GM12878 (cell line): ENCODE measurements around the gene MAFB. TPM values are rescaled to one million over a fixed set of nuclear protein-coding genes. Genes with fewer than 3 reads are reported as not detected.

ENCODE experiments used
- ATAC-seq: fragments of 200-7000 bp; cut with Tn5 transposase; 3 replicates; pipeline ENCODE4 v1.9.1; 2020; ENCODE audit warnings: mild to moderate bottlenecking, moderate library complexity
- BruUV-seq: library from RNA; stranded (reverse); fragments of 400-500 nt; replicated peaks from 2 replicates; lab custom pipeline; 2021; lab: Mats Ljungman, UMichigan
- CTCF ChIA-PET: fragments of 300-600 bp; sonication (Branson Sonifier 250); formaldehyde crosslinking; extraction: SDS; loops from one replicate; lab custom pipeline; 2021; ENCODE audit warnings: inconsistent platforms; lab: Yijun Ruan, JAX
- POLR2A ChIA-PET: fragments of 350-600 bp; formaldehyde crosslinking; extraction: SDS; loops from one replicate; lab custom pipeline; 2021; ENCODE audit warnings: inconsistent platforms; lab: Charles Lee
- RAD21 ChIA-PET: fragments of 300-600 bp; sonication (Branson Sonifier 250); formaldehyde crosslinking; loops from one replicate; lab custom pipeline; 2023; ENCODE audit warnings: antibody characterized with exemption; ENCODE audit not compliant: unreplicated experiment; lab: Charles Lee
- SMC1A ChIA-PET: fragments of 300-600 bp; sonication (Branson Sonifier 250); formaldehyde crosslinking; loops from one replicate; lab custom pipeline; 2023; ENCODE audit not compliant: unreplicated experiment, uncharacterized antibody; lab: Charles Lee
- DNase-seq: peaks from one replicate; pipeline ENCODE4 v3.0.0-alpha.2; 2011; ENCODE audit warnings: low read depth, low spot score
- FAIRE-seq: peaks from 3 replicates; lab custom pipeline; 2011; peaks lifted over from hg19 to GRCh38; lab: Jason Lieb, UNC
- H2AFZ ChIP-seq: 2 replicates; pipeline ENCODE4 v1.6.0; 2011; ENCODE audit warnings: low read depth, low read length, control low read depth; ENCODE audit not compliant: control insufficient read depth
- H3K27ac ChIP-seq: 2 replicates; pipeline ENCODE4 v1.5.1; 2011; ENCODE audit warnings: control low read depth; ENCODE audit not compliant: control insufficient read depth, insufficient read depth
- H3K27me3 ChIP-seq, 2 experiments: replicated peaks in 1 of 2; 2 replicates each; pipeline versions ENCODE4 v1.6.0 to v1.6.1; 2011; ENCODE audit warnings: low read length in 1 of 2; ENCODE audit not compliant: control insufficient read depth in 2 of 2, insufficient read depth in 2 of 2
- H3K36me3 ChIP-seq, 2 experiments: 2 replicates each; pipeline ENCODE4 v1.5.1; 2011; ENCODE audit warnings: low read length in 1 of 2; ENCODE audit not compliant: control insufficient read depth in 2 of 2, insufficient read depth in 2 of 2
- H3K4me1 ChIP-seq: 2 replicates; pipeline ENCODE4 v1.6.1; 2011; ENCODE audit warnings: mild to moderate bottlenecking, low read length, moderate library complexity, mixed read lengths; ENCODE audit not compliant: control insufficient read depth, insufficient read depth
- H3K4me2 ChIP-seq: 2 replicates; pipeline ENCODE4 v1.6.0; 2011; ENCODE audit warnings: control low read depth; ENCODE audit not compliant: control insufficient read depth, insufficient read depth
- H3K4me3 ChIP-seq: fragments of 200-600 bp; sonication (generic); 2 replicates; pipeline ENCODE4 v1.5.1; 2016
- H3K79me2 ChIP-seq: 2 replicates; pipeline ENCODE4 v1.6.0; 2011; ENCODE audit warnings: low read length; ENCODE audit not compliant: control insufficient read depth, insufficient read depth
- H3K9ac ChIP-seq: 2 replicates; pipeline ENCODE4 v1.8.0; 2011; ENCODE audit warnings: low read length, control low read depth, mixed read lengths; ENCODE audit not compliant: control insufficient read depth, insufficient read depth
- H3K9me3 ChIP-seq: replicated peaks from 3 replicates; pipeline ENCODE4 v1.5.1; 2011; ENCODE audit warnings: mild to moderate bottlenecking, low read length; ENCODE audit not compliant: control insufficient read depth, insufficient read depth
- H4K20me1 ChIP-seq: 2 replicates; pipeline ENCODE4 v1.6.0; 2011; ENCODE audit not compliant: control insufficient read depth, insufficient read depth
- GABPA ChIP-seq: IDR thresholded peaks from 2 replicates; pipeline ENCODE4 v1.6.1; 2014; ENCODE audit warnings: antibody characterized with exemption, low read depth, mild to moderate bottlenecking, inconsistent platforms
- MXI1 ChIP-seq: fragments of 150-350 bp; IDR thresholded peaks from 2 replicates; pipeline ENCODE4 v1.6.1; 2011; ENCODE audit warnings: low read depth, mild to moderate bottlenecking, inconsistent platforms, low read length, improper control_type of control experiment
- MYC ChIP-seq: IDR thresholded peaks from 2 replicates; pipeline ENCODE4 v1.6.1; 2011; ENCODE audit warnings: mild to moderate bottlenecking, low read length, moderate library complexity, inconsistent platforms; ENCODE audit not compliant: insufficient read depth, insufficient replicate concordance, insufficient read length, severe bottlenecking
- WGBS: methylation state at CpG from one replicate; pipeline ENCODE4 v1.1.6; 2016; ENCODE audit warnings: low lambda C conversion rate; ENCODE audit not compliant: insufficient replicate concordance, insufficient coverage; ENCODE audit errors: missing lambda C conversion rate; 5-methylcytosine and 5-hydroxymethylcytosine counted together
- in situ Hi-C: fragments of 300-500 bp; cut with MboI; formaldehyde crosslinking; loops from 9 replicates; pipeline ENCODE4 v1.14.3; 2018; ENCODE audit warnings: mixed read lengths
- intact Hi-C: fragments of 100-400 bp; cut with micrococcal nuclease; formaldehyde crosslinking; loops from one replicate; pipeline ENCODE4 v1.14.2; 2022; ENCODE audit not compliant: unreplicated experiment
- polyA plus RNA-seq, 11 experiments: library from polyadenylated mRNA; depleted of rRNA in 4 of 11; unstranded in 6 of 11; stranded (reverse) in 5 of 11; fragments of >200 nt; fragmentation: Nextera tagmentation in 4 of 11; fragmentation: Illumina TruSeq in 1 of 11; extraction: Ambion mirVana in 4 of 11; extraction: Trizol in 1 of 11; gene quantifications; 1 replicate in 1 of 11; 2 replicates in 10 of 11; pipeline versions ENCODE4 v1.2.1 to v1.2.3, GENCODE V29; 2011 to 2016; ENCODE audit warnings: inconsistent platforms in 2 of 11, missing spikeins in 2 of 11, low read depth in 1 of 11
- total RNA-seq, 4 experiments: library from RNA; depleted of rRNA in 3 of 4; stranded (reverse); fragments of >200 nt in 3 of 4; fragmentation: Illumina TruSeq in 1 of 4; extraction: Trizol in 1 of 4; gene quantifications; 2 replicates each; pipeline versions ENCODE4 v1.2.1 to v1.2.3, GENCODE V29; 2013 to 2021
- TF ChIP-seq, protein P1 (sequence below): IDR thresholded peaks from 2 replicates; pipeline ENCODE4 v1.6.1; 2012; ENCODE audit warnings: low read depth, low read length, improper control_type of control experiment
- TF ChIP-seq, protein P2 (sequence below): fragments of 450-650 bp; IDR thresholded peaks from 2 replicates; pipeline ENCODE4 v1.6.1; 2016; ENCODE audit warnings: mild to moderate bottlenecking

MAFB gene
- total and polyA plus RNA-seq, 10 of the 15 experiments (the other 5 are each of a cell fraction or from before 2014, with no cell fraction given) = 0.01 to 0.08 (median 0.01) TPM; not detected in 7

DNA sequence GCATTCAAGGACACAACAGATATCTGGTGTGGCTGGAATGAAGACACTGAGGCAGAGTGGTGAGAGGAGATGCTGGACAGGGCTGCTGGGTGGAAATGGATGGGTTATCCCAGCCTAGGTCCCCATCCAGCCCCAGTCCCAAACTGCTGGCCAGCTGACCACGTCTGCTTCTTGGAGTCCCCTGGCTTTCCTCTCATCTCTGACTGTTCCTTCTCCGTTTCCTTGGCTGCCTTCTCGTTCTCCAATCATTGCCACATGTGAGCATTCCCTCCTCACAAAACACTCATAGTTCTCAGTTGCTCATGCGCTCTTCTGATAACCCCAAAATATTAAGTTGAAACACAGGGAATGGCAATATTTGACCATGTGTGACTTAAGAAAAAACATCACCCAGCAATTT lies 31.5 kb downstream of the MAFB start (continued):
- TF ChIP-seq, protein P1, sequence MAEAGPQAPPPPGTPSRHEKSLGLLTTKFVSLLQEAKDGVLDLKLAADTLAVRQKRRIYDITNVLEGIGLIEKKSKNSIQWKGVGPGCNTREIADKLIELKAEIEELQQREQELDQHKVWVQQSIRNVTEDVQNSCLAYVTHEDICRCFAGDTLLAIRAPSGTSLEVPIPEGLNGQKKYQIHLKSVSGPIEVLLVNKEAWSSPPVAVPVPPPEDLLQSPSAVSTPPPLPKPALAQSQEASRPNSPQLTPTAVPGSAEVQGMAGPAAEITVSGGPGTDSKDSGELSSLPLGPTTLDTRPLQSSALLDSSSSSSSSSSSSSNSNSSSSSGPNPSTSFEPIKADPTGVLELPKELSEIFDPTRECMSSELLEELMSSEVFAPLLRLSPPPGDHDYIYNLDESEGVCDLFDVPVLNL = no peak
- no peak for TF ChIP-seq MXI1
- TF ChIP-seq, protein P2, sequence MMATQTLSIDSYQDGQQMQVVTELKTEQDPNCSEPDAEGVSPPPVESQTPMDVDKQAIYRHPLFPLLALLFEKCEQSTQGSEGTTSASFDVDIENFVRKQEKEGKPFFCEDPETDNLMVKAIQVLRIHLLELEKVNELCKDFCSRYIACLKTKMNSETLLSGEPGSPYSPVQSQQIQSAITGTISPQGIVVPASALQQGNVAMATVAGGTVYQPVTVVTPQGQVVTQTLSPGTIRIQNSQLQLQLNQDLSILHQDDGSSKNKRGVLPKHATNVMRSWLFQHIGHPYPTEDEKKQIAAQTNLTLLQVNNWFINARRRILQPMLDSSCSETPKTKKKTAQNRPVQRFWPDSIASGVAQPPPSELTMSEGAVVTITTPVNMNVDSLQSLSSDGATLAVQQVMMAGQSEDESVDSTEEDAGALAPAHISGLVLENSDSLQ = no peak

DNA sequence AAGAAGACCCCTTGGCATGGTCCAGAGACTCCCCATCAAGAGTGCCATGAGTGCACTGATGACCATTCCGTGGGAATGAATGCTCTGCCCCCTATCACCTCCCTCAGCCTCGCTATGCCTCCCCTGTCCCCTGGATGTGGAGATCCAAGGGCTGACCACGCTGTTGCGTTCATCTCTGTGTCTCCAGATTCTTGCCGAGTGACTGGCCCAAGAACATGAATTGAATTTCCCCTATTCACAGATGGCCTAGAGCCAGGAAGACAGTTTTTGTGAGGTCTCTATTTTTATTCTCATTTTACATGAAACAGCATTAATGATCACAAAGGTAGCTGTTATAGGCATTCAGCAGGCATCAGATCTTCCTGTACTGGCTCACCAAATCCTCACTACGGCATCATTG lies 33.6 kb downstream of the MAFB start:
- CTCF ChIA-PET = no interaction called here
- 26% methylated on average over 6 of the region's 6 CpGs for WGBS

More for the DNA sequence above, 33.6 kb downstream of the MAFB start:
- Histone ChIP-seq H3K4me2 (no peak overlapping the region), H3K27me3 (no peaks in the 10 kb centered on the region), H4K20me1 (no peaks in the 10 kb centered on the region), H3K9me3 (no peaks in the 10 kb centered on the region), H2AFZ (no peak overlapping the region), H3K79me2 (no peaks in the 10 kb centered on the region), H3K36me3 (no peaks in the 10 kb centered on the region), H3K4me3 (no peak overlapping the region), H3K9ac (no peak overlapping the region), H3K4me1 (no peaks in the 10 kb centered on the region), H3K27ac (no peak overlapping the region)
- in situ Hi-C loops (no loop called here), intact Hi-C loops (no loop called here)
- POLR2A ChIA-PET = no interaction called here
- FAIRE-seq = no peak
- BruUV-seq = no TSS peak
- no peak for ATAC-seq
- SMC1A ChIA-PET = no interaction called here
- RAD21 ChIA-PET = no interaction called here
- no peak for DNase-seq
- TF ChIP-seq GABPA (no peak), MYC (no peak)
